ENCODE data around the gene CHCHD3.

The CHCHD3 gene

GRCh38 chr7:132769280-132769679 is 312.6 kb downstream of the CHCHD3 start:
- DNase-seq (ENCODE audit: low spot score): no peak

GRCh38 chr7:132768099-132768498 is 313.8 kb downstream of the CHCHD3 start:
- no peak for DNase-seq (ENCODE audit: low spot score)

DNA sequence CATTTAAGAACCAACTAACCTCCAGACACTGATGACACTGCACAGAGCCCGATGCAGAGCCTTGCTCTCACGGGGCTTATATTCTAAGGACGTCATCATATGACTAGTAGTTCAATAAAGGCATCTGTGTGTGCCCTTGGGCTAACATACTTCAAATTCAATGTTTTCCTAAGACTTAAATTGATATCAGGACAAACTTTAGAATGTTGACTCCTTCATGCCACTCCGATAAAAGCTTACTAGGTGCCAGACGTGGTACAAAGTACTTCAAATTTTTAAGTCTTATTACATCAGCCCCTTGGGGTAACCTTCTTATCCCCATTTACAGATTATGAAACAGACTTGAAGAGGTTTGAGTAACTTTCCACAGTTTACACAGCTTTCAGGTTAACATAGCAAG is 314.5 kb downstream of the CHCHD3 start:
- no peak for DNase-seq (ENCODE audit: low spot score)

DNA sequence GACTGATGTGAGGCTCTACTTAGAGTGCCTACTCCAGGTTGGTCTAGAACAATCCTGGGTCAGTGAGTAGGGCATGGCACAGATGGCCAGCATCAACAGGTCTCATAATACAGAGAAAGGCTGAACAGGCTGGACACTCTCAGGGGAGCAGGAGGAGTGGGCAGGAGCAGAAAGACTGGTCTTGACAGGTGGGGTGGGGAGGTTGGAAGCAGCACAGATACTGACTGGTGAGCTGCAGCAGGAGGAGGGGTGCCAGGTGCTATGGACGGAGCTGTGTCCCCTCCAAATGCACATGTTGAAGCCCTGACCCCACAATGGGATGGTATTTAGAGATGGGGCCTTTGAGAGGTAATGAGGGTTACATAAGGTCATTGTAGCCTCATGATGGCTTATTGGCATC is 315.2 kb downstream of the CHCHD3 start:
- no peak for DNase-seq (ENCODE audit: low spot score)

DNA sequence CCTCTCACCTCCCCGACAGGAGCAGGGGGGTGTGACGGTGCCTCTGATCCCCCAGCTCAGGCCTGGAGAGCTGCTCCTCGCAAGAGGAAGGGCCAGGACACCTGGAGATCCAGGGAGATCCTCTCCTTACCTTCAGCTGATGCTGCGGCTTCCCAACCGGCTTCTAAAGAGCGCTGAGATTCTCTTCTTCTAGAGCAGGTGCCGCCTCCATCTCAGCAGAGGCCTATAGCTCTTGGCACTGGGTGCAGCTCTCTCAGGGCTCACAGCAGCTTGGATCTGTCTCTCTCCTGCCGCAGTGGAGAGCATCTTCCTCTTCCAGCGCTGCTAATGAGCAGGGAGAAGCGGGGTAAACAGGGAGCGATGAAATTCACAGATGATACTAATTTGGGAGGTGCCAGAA is 316.0 kb downstream of the CHCHD3 start:
- DNase-seq (ENCODE audit: low spot score): no peak

GRCh38 chr7:132764762-132765161 is 317.1 kb downstream of the CHCHD3 start:
- DNase-seq (ENCODE audit: low spot score): no peak

GRCh38 chr7:132760866-132761265 is 321.0 kb downstream of the CHCHD3 start:
- no peak for DNase-seq (ENCODE audit: low spot score)

DNA sequence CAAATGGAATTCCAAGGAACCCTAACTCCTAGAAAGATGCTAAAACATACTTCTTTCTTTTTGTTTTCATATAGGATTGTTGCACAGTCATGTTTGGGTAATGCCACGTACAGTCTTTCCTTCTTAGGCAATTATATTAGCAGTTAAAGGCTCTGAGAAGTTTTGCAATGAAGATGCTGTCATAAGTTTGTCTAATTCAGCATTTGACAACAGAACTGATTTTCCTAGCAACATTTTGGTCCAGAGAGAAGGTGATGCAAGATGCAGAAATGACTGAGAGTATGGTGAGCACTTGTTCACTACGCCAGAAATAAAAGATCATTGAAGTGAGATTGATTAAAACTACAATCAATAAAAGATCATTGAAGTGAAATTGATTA is 321.7 kb downstream of the CHCHD3 start:
- DNase-seq (ENCODE audit: low spot score): no peak

DNA sequence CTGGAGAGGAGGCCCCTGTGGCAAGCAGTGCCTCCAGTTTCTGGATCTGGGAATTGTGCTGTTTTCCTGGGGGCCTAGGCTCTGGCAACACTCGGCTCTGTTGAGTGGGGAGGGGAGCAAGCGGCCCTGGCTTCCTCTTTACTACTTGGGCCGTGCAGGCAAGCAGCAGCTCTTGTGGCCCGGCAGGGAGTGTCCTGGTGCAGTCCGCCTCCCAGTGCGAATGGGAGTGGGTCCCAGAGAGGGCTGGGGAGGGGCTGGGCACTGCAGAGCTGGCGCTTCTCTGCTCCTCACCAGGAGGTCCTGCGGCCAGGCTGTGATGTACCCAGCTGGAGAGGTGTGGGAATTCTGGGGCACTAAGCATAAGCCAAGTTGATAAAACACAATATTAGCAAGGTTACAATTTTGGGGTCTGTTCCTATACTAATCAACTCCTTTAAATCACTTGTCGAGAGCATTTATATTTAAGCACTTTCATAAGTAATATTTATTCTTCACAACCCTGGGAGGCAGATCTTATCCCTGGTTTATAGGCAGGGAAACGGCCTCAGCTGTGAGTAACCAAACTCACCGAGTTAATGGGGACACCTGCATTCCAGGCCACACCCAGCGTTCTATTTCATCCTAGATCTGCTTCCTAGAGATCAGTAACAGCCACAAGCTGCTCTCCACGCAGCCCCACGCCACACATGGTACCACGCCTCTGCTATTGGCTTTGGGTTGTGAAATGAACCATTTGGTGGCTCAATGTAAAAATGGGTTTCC is 322.2 kb downstream of the CHCHD3 start:
- DNase-seq (ENCODE audit: low spot score): peak; percentile 76

DNA sequence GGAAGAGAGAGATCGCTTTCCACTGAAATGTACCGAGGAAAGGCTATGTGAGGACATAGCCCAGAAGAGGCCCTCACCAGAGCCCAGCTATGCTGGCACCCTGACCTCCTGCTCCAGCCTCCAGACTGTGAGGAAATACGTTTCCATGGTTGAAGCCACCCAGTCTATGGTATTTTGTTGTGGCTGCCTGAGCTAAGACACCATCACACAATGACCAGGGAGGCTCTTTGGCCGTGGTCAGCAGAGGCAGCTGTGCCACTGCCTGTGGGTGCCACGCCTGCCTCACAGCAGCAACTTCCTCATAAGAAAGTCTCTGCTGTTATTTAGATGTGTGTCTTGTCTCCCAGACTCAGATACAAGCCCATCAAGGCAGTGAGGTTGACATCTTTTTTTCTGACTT is 322.9 kb downstream of the CHCHD3 start:
- no peak for DNase-seq (ENCODE audit: low spot score)

GRCh38 chr7:132757783-132758182 is 324.1 kb downstream of the CHCHD3 start:
- DNase-seq (ENCODE audit: low spot score): peak; percentile 24

GRCh38 chr7:132756484-132756990 is 325.4 kb downstream of the CHCHD3 start:
- no peak for DNase-seq (ENCODE audit: low spot score)

DNA sequence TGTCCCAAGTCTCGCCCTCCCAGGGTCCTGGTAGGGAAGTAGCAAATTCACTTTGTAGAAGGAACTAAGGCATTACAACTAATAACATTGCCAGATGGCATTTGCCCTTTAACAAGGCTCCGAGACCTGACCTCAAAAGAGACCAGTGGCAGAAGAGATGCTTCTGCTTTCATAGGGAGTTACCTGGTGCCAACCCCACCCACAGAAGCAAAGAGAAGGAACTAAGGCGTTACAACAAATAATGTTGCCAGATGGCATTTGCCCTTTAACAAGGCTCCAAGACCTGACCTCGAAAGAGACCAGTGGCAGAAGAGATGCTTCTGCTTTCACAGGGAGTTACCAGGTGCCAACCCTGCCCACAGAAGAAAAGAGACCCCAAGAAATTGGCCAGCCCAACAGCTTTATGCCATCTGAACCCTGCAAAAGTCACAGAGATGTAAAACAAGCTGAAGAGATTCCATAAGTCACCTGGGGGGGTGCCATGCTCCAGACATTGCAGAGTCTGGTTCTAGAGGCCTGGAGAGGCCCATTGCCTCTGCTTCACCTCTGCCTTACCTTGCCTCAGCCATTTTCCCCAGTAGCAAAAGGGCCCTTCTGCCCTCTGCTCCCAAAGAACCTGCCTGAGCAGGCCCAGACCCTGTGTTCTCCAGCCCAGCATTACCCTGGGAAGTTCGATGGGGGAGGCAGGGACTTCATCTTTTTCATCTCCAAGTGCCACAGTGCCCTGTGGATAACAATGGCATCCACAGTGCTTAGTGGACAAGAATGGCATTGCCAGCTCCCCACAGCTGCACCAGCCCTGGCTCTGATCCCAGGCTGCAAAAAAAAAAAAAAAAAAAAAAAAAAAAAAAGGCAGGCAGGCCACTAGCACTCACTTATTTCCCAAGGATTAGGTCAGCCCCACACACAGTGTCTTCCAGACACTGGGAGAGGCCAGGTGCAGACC is 326.1 kb downstream of the CHCHD3 start:
- DNase-seq (ENCODE audit: low spot score): no peak

GRCh38 chr7:132752431-132752830 is 329.5 kb downstream of the CHCHD3 start:
- DNase-seq (ENCODE audit: low spot score): no peak

DNA sequence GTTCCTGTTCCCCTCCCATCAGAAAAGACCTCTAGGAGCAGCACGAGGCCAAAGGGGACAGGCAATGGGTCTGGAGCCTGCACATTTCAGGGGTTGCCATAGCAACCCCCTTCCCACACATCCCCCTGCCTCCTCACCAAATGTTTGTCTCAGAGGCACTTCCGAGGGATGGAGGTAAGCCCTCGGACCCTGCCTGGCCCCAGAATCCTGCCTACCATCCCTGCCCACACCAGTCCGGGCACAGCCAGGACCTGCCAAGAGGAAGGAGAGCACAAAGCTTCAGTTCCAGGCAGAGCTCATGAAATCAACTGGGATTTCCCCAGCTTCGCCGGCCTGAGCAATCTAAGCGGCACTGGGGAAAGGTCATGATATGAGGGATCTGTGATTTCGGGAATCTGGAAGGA is 330.6 kb downstream of the CHCHD3 start:
- DNase-seq (ENCODE audit: low spot score): no peak

- no peak for DNase-seq (ENCODE audit: low spot score)
Measured at GRCh38 chr7:132750530-132751217, 331.2 kb downstream of the CHCHD3 start.

GRCh38 chr7:132750096-132750495 is 331.8 kb downstream of the CHCHD3 start:
- no peak for DNase-seq (ENCODE audit: low spot score)

DNA sequence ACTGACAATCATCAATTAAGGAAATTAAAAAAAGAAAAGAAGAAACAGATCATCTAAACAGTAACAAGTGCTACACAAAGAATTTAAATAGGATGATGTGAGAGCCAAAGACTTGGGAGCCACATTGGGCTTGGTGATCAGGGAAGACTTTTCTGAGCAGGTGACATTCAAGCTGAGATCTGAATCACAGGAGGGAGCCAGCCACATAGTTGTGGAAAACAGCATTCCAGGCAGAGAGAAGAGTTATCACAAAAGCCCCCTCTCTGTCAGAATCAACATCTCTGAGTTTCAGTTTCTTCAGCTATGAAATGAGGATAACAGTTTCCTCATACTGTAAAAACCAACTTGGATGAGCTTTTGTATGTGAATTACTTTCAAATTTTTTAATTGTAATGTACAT is 336.4 kb downstream of the CHCHD3 start:
- DNase-seq (ENCODE audit: low spot score): no peak

DNA sequence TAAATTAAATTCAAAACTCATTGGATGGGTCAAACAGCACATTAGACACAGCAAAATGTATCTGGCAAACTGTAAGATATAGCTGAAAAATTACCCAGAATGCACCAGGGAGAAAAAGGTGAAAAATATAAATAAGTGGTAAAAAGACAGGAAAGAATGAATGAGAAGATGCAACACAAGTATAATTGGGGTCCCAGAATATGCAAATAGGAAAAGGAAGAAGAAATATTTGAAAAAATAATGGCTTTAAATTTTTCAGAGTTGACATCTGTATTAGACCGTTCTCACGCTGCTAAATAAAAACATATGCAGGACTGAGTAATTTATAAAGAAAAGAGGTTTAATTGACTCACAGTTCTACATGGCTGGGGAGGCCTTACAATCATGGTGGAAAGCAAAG is 337.9 kb downstream of the CHCHD3 start:
- no peak for DNase-seq (ENCODE audit: low spot score)

DNA sequence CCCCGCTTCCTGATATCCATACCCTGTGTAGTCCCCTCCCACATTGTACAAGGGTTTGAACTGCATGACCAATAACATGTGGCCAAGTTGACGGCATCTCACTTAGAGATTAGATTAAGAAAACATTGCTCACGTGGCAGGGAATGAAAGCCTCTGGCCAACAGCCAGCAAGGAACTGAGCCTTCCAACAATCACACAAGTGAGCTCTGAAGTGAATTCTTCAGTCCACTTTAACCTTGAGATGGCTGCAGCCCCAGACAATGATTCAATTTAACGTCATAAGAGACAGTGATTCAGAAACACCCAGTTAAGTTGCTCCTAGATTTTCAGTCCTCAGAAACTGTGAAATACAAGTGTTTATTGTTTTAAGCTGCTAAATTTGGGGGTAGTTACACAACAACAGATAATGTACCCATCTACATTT is 339.7 kb downstream of the CHCHD3 start:
- no peak for DNase-seq (ENCODE audit: low spot score)

- DNase-seq (ENCODE audit: low spot score): no peak
Measured at GRCh38 chr7:132740176-132740575, 341.7 kb downstream of the CHCHD3 start.

DNA sequence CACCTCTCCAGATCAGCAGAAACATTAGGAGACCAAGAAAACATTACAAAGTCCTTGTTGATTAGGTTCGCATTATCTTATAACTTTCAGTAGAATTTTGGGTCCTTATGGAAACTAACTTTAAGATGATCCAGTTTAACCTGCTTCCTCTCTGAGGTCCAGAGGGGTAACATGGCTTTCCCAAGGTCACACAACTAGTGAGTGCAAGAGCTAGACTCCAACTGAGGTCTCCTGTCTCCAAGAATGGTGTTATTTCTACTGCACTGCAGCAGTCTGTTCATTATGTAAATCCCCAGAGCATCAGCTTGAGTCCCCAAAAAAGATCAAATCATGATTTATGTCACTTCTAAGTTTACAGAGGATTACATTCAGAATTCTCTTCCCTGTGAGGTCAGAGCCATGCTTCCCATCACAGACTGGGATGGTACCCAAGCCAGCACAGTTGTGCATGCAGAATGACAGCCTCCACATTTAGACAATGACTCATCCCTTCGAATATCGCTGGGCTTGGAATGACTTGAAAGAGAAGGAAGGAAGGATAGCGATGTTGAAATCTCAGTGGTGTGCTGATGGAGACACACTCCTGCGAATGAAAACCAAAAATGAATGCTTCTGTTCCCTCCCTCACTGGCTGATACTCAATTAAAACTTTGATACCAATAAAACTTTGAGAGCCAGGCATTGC is 342.5 kb downstream of the CHCHD3 start:
- DNase-seq (ENCODE audit: low spot score): peak; percentile 26
